ENCODE measurements around the gene RSF1. TPM values are rescaled to one million over a fixed set of nuclear protein-coding genes. Genes with fewer than 3 reads are reported as not detected.

The RSF1 gene
- total and polyA plus RNA-seq, 2 experiments from 2014 or later: 47.9 to 48.8 TPM

GRCh38 chr11:77687088-77687487, 133.4 kb downstream of the RSF1 start:
- Histone ChIP-seq H3K36me3 (replicated peaks; ENCODE audit: insufficient read depth, low read depth) (no peaks in the 10 kb centered on the region), H3K4me3 (no peak overlapping the region), H3K4me2 (no peak overlapping the region), H3K27me3 (no peaks in the 10 kb centered on the region), H3K9me2 (replicated peaks; ENCODE audit: insufficient read depth) (no peaks in the 10 kb centered on the region), H3K9me3 (ENCODE audit: low read depth) (no peaks in the 10 kb centered on the region), H3K79me2 (no peaks in the 10 kb centered on the region), H2AFZ (no peak overlapping the region), H4K20me1 (ENCODE audit: insufficient read depth, poor library complexity, severe bottlenecking) (no peaks in the 10 kb centered on the region), H3K4me1 (ENCODE audit: insufficient read depth) (no peaks in the 10 kb centered on the region), H3K27ac (no peak overlapping the region)
- no peak for TF ChIP-seq EZH2phosphoT487 (IDR thresholded peaks at IDR 0.05; ENCODE audit: low read depth, severe bottlenecking, unreplicated experiment)
- no peak for TF ChIP-seq CTCF (IDR thresholded peaks at IDR 0.05; ENCODE audit: poor library complexity)
- TF ChIP-seq EZH2 (IDR thresholded peaks at IDR 0.05; ENCODE audit: borderline replicate concordance): no peak
- DNase-seq (ENCODE audit: low spot score): no peak

- DNase-seq (ENCODE audit: low spot score): no peak
- Histone ChIP-seq H3K9me2 (replicated peaks; ENCODE audit: insufficient read depth) (no peaks in the 10 kb centered on the region), H3K79me2 (no peaks in the 10 kb centered on the region), H3K27ac (no peak overlapping the region), H3K4me2 (no peak overlapping the region), H2AFZ (no peak overlapping the region), H4K20me1 (ENCODE audit: insufficient read depth, poor library complexity, severe bottlenecking) (no peaks in the 10 kb centered on the region), H3K4me1 (ENCODE audit: insufficient read depth) (no peaks in the 10 kb centered on the region), H3K4me3 (no peak overlapping the region), H3K9me3 (ENCODE audit: low read depth) (no peaks in the 10 kb centered on the region), H3K27me3 (no peaks in the 10 kb centered on the region), H3K36me3 (replicated peaks; ENCODE audit: insufficient read depth, low read depth) (peaks cover 5% of the 10 kb centered on the region)
- WGBS (ENCODE audit: low lambda C conversion rate, missing lambda C conversion rate): 99% methylated on average over 3 of the region's 3 CpGs
- TF ChIP-seq EZH2 (IDR thresholded peaks at IDR 0.05; ENCODE audit: borderline replicate concordance) (no peak), EZH2phosphoT487 (IDR thresholded peaks at IDR 0.05; ENCODE audit: low read depth, severe bottlenecking, unreplicated experiment) (no peak), CTCF (IDR thresholded peaks at IDR 0.05; ENCODE audit: poor library complexity) (no peak)
These were observed 143.4 kb downstream of the RSF1 start for GRCh38 chr11:77677138-77677537.

- 90% methylated on average over 1 of the region's 1 CpG for WGBS (ENCODE audit: low lambda C conversion rate, missing lambda C conversion rate)
- Histone ChIP-seq H3K9me3 (ENCODE audit: low read depth) (no peaks in the 10 kb centered on the region), H3K27ac (peak overlapping the region; percentile 57), H3K4me1 (ENCODE audit: insufficient read depth) (peaks cover 8% of the 10 kb centered on the region), H3K27me3 (no peaks in the 10 kb centered on the region), H3K9me2 (replicated peaks; ENCODE audit: insufficient read depth) (no peaks in the 10 kb centered on the region), H3K4me3 (no peak overlapping the region), H3K79me2 (no peaks in the 10 kb centered on the region), H2AFZ (no peak overlapping the region), H4K20me1 (ENCODE audit: insufficient read depth, poor library complexity, severe bottlenecking) (no peaks in the 10 kb centered on the region), H3K36me3 (replicated peaks; ENCODE audit: insufficient read depth, low read depth) (peaks cover 5% of the 10 kb centered on the region), H3K4me2 (no peak overlapping the region)
- TF ChIP-seq EZH2phosphoT487 (IDR thresholded peaks at IDR 0.05; ENCODE audit: low read depth, severe bottlenecking, unreplicated experiment): no peak
- TF ChIP-seq EZH2 (IDR thresholded peaks at IDR 0.05; ENCODE audit: borderline replicate concordance): no peak
- TF ChIP-seq CTCF (IDR thresholded peaks at IDR 0.05; ENCODE audit: poor library complexity): no peak
- peak; percentile 73 for DNase-seq (ENCODE audit: low spot score)
These were observed 148.3 kb downstream of the RSF1 start for GRCh38 chr11:77672264-77672663.
